ENCODE data around the gene DYSF. TPM values are rescaled to one million over a fixed set of nuclear protein-coding genes. Genes with fewer than 3 reads are reported as not detected.

Gene DYSF
- total RNA-seq, 1 experiment from 2014 or later, result not detected

GRCh38 chr2:71536226-71536671 lies 82.9 kb downstream of the DYSF start:
- in situ Hi-C loops (cut with HindIII; ENCODE audit: low pct_unique_long_range_greater_than_20kb, low sequenced_read_pairs), result no loop called here
- no peak for DNase-seq (ENCODE audit: low read depth)

- in situ Hi-C loops (cut with HindIII; ENCODE audit: low pct_unique_long_range_greater_than_20kb, low sequenced_read_pairs), result no loop called here
- DNase-seq (ENCODE audit: low read depth), result no peak
Observed at GRCh38 chr2:71538241-71538640, 84.9 kb downstream of the DYSF start.

GRCh38 chr2:71538656-71539265 lies 85.4 kb downstream of the DYSF start:
- in situ Hi-C loops (cut with HindIII; ENCODE audit: low pct_unique_long_range_greater_than_20kb, low sequenced_read_pairs), result no loop called here
- DNase-seq (ENCODE audit: low read depth), result no peak

- in situ Hi-C loops (cut with HindIII; ENCODE audit: low pct_unique_long_range_greater_than_20kb, low sequenced_read_pairs), result no loop called here
Observed at GRCh38 chr2:71540818-71541217, 87.5 kb downstream of the DYSF start.

GRCh38 chr2:71544919-71545571 lies 91.7 kb downstream of the DYSF start:
- DNase-seq (ENCODE audit: low read depth), result no peak
- in situ Hi-C loops (cut with HindIII; ENCODE audit: low pct_unique_long_range_greater_than_20kb, low sequenced_read_pairs), result no loop called here

More at GRCh38 chr2:71540818-71541217, 87.5 kb downstream of the DYSF start:
- DNase-seq (ENCODE audit: low read depth), result no peak

GRCh38 chr2:71545572-71546274 lies 92.4 kb downstream of the DYSF start:
- in situ Hi-C loops (cut with HindIII; ENCODE audit: low pct_unique_long_range_greater_than_20kb, low sequenced_read_pairs), result no loop called here
- peak; percentile 41 for DNase-seq (ENCODE audit: low read depth)

GRCh38 chr2:71546275-71546638 lies 92.9 kb downstream of the DYSF start:
- no peak for DNase-seq (ENCODE audit: low read depth)
- in situ Hi-C loops (cut with HindIII; ENCODE audit: low pct_unique_long_range_greater_than_20kb, low sequenced_read_pairs), result no loop called here

- no peak for DNase-seq (ENCODE audit: low read depth)
- in situ Hi-C loops (cut with HindIII; ENCODE audit: low pct_unique_long_range_greater_than_20kb, low sequenced_read_pairs), result no loop called here
Observed at GRCh38 chr2:71546777-71547281, 93.5 kb downstream of the DYSF start.

- DNase-seq (ENCODE audit: low read depth), result no peak
- in situ Hi-C loops (cut with HindIII; ENCODE audit: low pct_unique_long_range_greater_than_20kb, low sequenced_read_pairs), result no loop called here
Observed at GRCh38 chr2:71547616-71548285, 94.4 kb downstream of the DYSF start.

GRCh38 chr2:71548646-71549425 lies 95.5 kb downstream of the DYSF start:
- in situ Hi-C loops (cut with HindIII; ENCODE audit: low pct_unique_long_range_greater_than_20kb, low sequenced_read_pairs), result no loop called here
- DNase-seq (ENCODE audit: low read depth), result peak; percentile 54

GRCh38 chr2:71550801-71551630 lies 97.7 kb downstream of the DYSF start:
- no peak for DNase-seq (ENCODE audit: low read depth)
- in situ Hi-C loops (cut with HindIII; ENCODE audit: low pct_unique_long_range_greater_than_20kb, low sequenced_read_pairs), result no loop called here

GRCh38 chr2:71551631-71551915 lies 98.2 kb downstream of the DYSF start:
- in situ Hi-C loops (cut with HindIII; ENCODE audit: low pct_unique_long_range_greater_than_20kb, low sequenced_read_pairs), result no loop called here
- no peak for DNase-seq (ENCODE audit: low read depth)

GRCh38 chr2:71552356-71552755 lies 99.0 kb downstream of the DYSF start:
- no peak for DNase-seq (ENCODE audit: low read depth)
- in situ Hi-C loops (cut with HindIII; ENCODE audit: low pct_unique_long_range_greater_than_20kb, low sequenced_read_pairs), result no loop called here

GRCh38 chr2:71552861-71553301 lies 99.5 kb downstream of the DYSF start:
- in situ Hi-C loops (cut with HindIII; ENCODE audit: low pct_unique_long_range_greater_than_20kb, low sequenced_read_pairs), result no loop called here

GRCh38 chr2:71554028-71554705 lies 100.8 kb downstream of the DYSF start:
- in situ Hi-C loops (cut with HindIII; ENCODE audit: low pct_unique_long_range_greater_than_20kb, low sequenced_read_pairs), result no loop called here
- DNase-seq (ENCODE audit: low read depth), result no peak

More at GRCh38 chr2:71552861-71553301, 99.5 kb downstream of the DYSF start:
- DNase-seq (ENCODE audit: low read depth), result no peak

- in situ Hi-C loops (cut with HindIII; ENCODE audit: low pct_unique_long_range_greater_than_20kb, low sequenced_read_pairs), result no loop called here
- no peak for DNase-seq (ENCODE audit: low read depth)
Observed at GRCh38 chr2:71554706-71555056, 101.3 kb downstream of the DYSF start.
